Nephron (organoid): ENCODE measurements around the gene ELANE.

Source experiments
- H3K27ac Mint-ChIP-seq, 3 experiments: 2 replicates each; pipeline ENCODE4 v1.8.0; 2020; ENCODE audit warnings: mixed read lengths in 3 of 3, mild to moderate bottlenecking in 2 of 3, moderate library complexity in 1 of 3
- H3K27me3 Mint-ChIP-seq: 2 replicates; pipeline ENCODE4 v1.8.0; 2021; ENCODE audit warnings: low read depth, mild to moderate bottlenecking, moderate library complexity, mixed read lengths
- H3K36me3 Mint-ChIP-seq: 2 replicates; pipeline ENCODE4 v1.8.0; 2020; ENCODE audit warnings: low read depth, mixed read lengths
- H3K4me1 Mint-ChIP-seq: 2 replicates; pipeline ENCODE4 v1.8.0; 2020; ENCODE audit warnings: mixed read lengths
- H3K4me3 Mint-ChIP-seq, 3 experiments: 2 replicates each; pipeline ENCODE4 v1.8.0; 2020; ENCODE audit warnings: mild to moderate bottlenecking in 3 of 3, mixed read lengths in 3 of 3, moderate library complexity in 2 of 3
- H3K9me3 Mint-ChIP-seq: 2 replicates; pipeline ENCODE4 v1.8.0; 2020; ENCODE audit warnings: mixed read lengths
- CTCF ChIP-seq, 3 experiments: fragments of 200-600 bp; sonication (generic); IDR thresholded peaks; one replicate each; pipeline ENCODE4 v1.5.0; 2021; ENCODE audit warnings: antibody characterized with exemption in 3 of 3; ENCODE audit not compliant: unreplicated experiment in 3 of 3

The ELANE gene

GRCh38 chr19:881385-882071, 29.4 kb downstream of the ELANE start:
- TF ChIP-seq CTCF (IDR thresholded peaks at IDR 0.05; ENCODE audit: unreplicated experiment in 3 of 3) = no peak
- Mint-ChIP-seq H3K27me3 (no peaks in the 10 kb centered on the region), H3K4me1 (no peaks in the 10 kb centered on the region), H3K4me3 (no peak overlapping the region), H3K9me3 (no peaks in the 10 kb centered on the region), H3K27ac (no peak overlapping the region), H3K36me3 (peaks cover 30% of the 10 kb centered on the region)

GRCh38 chr19:882871-883497, 30.9 kb downstream of the ELANE start:
- Mint-ChIP-seq H3K4me1 (no peaks in the 10 kb centered on the region), H3K9me3 (no peaks in the 10 kb centered on the region), H3K27me3 (no peaks in the 10 kb centered on the region), H3K36me3 (peaks cover 39% of the 10 kb centered on the region), H3K27ac (no peak overlapping the region), H3K4me3 (no peak overlapping the region)
- no peak for TF ChIP-seq CTCF (IDR thresholded peaks at IDR 0.05; ENCODE audit: unreplicated experiment in 3 of 3)

GRCh38 chr19:883661-884211, 31.6 kb downstream of the ELANE start:
- H3K4me1 Mint-ChIP-seq = no peaks in the 10 kb centered on the region
- no peak overlapping the region for H3K4me3 Mint-ChIP-seq
- H3K36me3 Mint-ChIP-seq = peaks cover 39% of the 10 kb centered on the region
- H3K27me3 Mint-ChIP-seq = no peaks in the 10 kb centered on the region
- TF ChIP-seq CTCF (IDR thresholded peaks at IDR 0.05; ENCODE audit: unreplicated experiment in 3 of 3) = no peak
- no peaks in the 10 kb centered on the region for H3K9me3 Mint-ChIP-seq
- no peak overlapping the region for H3K27ac Mint-ChIP-seq

GRCh38 chr19:884420-885211, 32.5 kb downstream of the ELANE start:
- Mint-ChIP-seq H3K4me1 (no peaks in the 10 kb centered on the region), H3K4me3 (no peak overlapping the region), H3K36me3 (peaks cover 39% of the 10 kb centered on the region), H3K27me3 (no peaks in the 10 kb centered on the region), H3K9me3 (no peaks in the 10 kb centered on the region), H3K27ac (no peak overlapping the region)
- no peak for TF ChIP-seq CTCF (IDR thresholded peaks at IDR 0.05; ENCODE audit: unreplicated experiment in 3 of 3)

GRCh38 chr19:885536-886224, 33.6 kb downstream of the ELANE start:
- peaks cover 40% of the 10 kb centered on the region for H3K36me3 Mint-ChIP-seq
- no peak for TF ChIP-seq CTCF (IDR thresholded peaks at IDR 0.05; ENCODE audit: unreplicated experiment in 3 of 3)
- H3K4me1 Mint-ChIP-seq = no peaks in the 10 kb centered on the region
- no peak overlapping the region for H3K4me3 Mint-ChIP-seq
- no peaks in the 10 kb centered on the region for H3K27me3 Mint-ChIP-seq
- H3K27ac Mint-ChIP-seq = no peak overlapping the region
- H3K9me3 Mint-ChIP-seq = no peaks in the 10 kb centered on the region
